SK-N-MC (cell line): ENCODE data around the gene MAU2.

Source experiments
- EZH2 ChIP-seq: fragments of 200-600 bp; sonication (generic); IDR thresholded peaks from one replicate; pipeline ENCODE4 v1.6.1; 2017; ENCODE audit warnings: antibody characterized with exemption
- FOXP2 ChIP-seq: optimal IDR thresholded peaks from 2 replicates; pipeline ENCODE3; 2011; ENCODE audit warnings: mild to moderate bottlenecking, moderate library complexity; ENCODE audit not compliant: insufficient read depth; ENCODE audit errors: extremely low read length, control extremely low read depth
- POLR2AphosphoS5 ChIP-seq: IDR thresholded peaks from 2 replicates; pipeline ENCODE4 v1.6.1; 2012; ENCODE audit warnings: mild to moderate bottlenecking, low read depth, low read length, borderline replicate concordance

GRCh38 chr19:19336597-19336996 is 16.0 kb downstream of the MAU2 start:
- TF ChIP-seq EZH2: no peak
- TF ChIP-seq POLR2AphosphoS5: no peak
- no peak for TF ChIP-seq FOXP2
